IMR-90 (cell line): ENCODE measurements around the gene CHRNA5.

Experiments
- BHLHE40 ChIP-seq: fragments of 150-350 bp; IDR thresholded peaks from 2 replicates; pipeline ENCODE4 v1.6.1; 2016; ENCODE audit warnings: mild to moderate bottlenecking, low read depth, low read length
- CEBPB ChIP-seq: IDR thresholded peaks from 2 replicates; pipeline ENCODE4 v1.6.1; 2012; ENCODE audit warnings: low read depth, low read length, improper control_type of control experiment
- CHD1 ChIP-seq: IDR thresholded peaks from 2 replicates; pipeline ENCODE4 v1.6.1; 2012; ENCODE audit warnings: low read depth, low read length, improper control_type of control experiment
- FOS ChIP-seq: fragments of 150-350 bp; IDR thresholded peaks from 2 replicates; pipeline ENCODE4 v1.6.1; 2016; ENCODE audit warnings: low read depth, low read length
- MAZ ChIP-seq: IDR thresholded peaks from 2 replicates; pipeline ENCODE4 v1.6.1; 2012; ENCODE audit warnings: low read depth, mild to moderate bottlenecking, low read length, improper control_type of control experiment, moderate library complexity, borderline replicate concordance
- MXI1 ChIP-seq: IDR thresholded peaks from 2 replicates; pipeline ENCODE4 v1.6.1; 2012; ENCODE audit warnings: low read depth, mild to moderate bottlenecking, low read length, moderate library complexity, borderline replicate concordance
- POLR2A ChIP-seq: IDR thresholded peaks from 2 replicates; pipeline ENCODE4 v1.6.1; 2012; ENCODE audit warnings: mild to moderate bottlenecking, low read depth, low read length
- RAD21 ChIP-seq: IDR thresholded peaks from 2 replicates; pipeline ENCODE4 v1.6.1; 2012; ENCODE audit warnings: low read length, improper control_type of control experiment
- RCOR1 ChIP-seq: IDR thresholded peaks from 2 replicates; pipeline ENCODE4 v1.6.1; 2012; ENCODE audit warnings: mild to moderate bottlenecking, low read length, improper control_type of control experiment; ENCODE audit not compliant: insufficient replicate concordance
- RFX5 ChIP-seq: IDR thresholded peaks from 2 replicates; pipeline ENCODE4 v1.8.0; 2012; ENCODE audit warnings: low read depth, mild to moderate bottlenecking, low read length, moderate library complexity
- TF ChIP-seq, protein P1 (sequence below): conservative IDR thresholded peaks from 2 replicates; pipeline ENCODE4 v1.5.1; 2012; ENCODE audit warnings: mild to moderate bottlenecking, low read depth, low read length, improper control_type of control experiment
- TF ChIP-seq, protein P2 (sequence below): fragments of 150-350 bp; IDR thresholded peaks from 2 replicates; pipeline ENCODE4 v1.6.1; 2017; ENCODE audit warnings: mild to moderate bottlenecking, antibody characterized with exemption, low read length, low read depth

DNA sequence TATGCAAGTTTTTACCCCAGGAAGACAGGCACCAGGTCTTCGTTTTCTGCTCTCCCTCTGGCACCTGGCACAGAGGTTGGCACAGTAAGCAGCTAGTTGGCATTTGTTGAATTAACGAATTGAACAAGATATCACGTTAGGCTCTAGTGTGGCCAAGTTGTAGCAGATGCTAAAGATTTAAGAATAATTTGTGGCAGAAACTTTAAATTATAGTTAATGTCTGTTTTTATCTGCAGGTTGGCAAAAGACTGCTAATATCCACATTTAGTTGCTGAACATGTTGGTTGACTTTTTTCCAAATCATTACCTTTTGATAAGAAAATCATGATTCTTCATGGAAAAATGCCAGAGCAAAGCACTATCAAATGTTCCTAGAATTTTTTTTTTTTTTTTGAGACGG is 8.1 kb downstream of the CHRNA5 start:
- TF ChIP-seq, protein P1, sequence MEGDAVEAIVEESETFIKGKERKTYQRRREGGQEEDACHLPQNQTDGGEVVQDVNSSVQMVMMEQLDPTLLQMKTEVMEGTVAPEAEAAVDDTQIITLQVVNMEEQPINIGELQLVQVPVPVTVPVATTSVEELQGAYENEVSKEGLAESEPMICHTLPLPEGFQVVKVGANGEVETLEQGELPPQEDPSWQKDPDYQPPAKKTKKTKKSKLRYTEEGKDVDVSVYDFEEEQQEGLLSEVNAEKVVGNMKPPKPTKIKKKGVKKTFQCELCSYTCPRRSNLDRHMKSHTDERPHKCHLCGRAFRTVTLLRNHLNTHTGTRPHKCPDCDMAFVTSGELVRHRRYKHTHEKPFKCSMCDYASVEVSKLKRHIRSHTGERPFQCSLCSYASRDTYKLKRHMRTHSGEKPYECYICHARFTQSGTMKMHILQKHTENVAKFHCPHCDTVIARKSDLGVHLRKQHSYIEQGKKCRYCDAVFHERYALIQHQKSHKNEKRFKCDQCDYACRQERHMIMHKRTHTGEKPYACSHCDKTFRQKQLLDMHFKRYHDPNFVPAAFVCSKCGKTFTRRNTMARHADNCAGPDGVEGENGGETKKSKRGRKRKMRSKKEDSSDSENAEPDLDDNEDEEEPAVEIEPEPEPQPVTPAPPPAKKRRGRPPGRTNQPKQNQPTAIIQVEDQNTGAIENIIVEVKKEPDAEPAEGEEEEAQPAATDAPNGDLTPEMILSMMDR: no peak
- TF ChIP-seq, protein P2, sequence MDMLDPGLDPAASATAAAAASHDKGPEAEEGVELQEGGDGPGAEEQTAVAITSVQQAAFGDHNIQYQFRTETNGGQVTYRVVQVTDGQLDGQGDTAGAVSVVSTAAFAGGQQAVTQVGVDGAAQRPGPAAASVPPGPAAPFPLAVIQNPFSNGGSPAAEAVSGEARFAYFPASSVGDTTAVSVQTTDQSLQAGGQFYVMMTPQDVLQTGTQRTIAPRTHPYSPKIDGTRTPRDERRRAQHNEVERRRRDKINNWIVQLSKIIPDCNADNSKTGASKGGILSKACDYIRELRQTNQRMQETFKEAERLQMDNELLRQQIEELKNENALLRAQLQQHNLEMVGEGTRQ: no peak
- TF ChIP-seq MAZ: no peak
- TF ChIP-seq POLR2A: no peak
- TF ChIP-seq FOS: no peak
- no peak for TF ChIP-seq RAD21
- TF ChIP-seq CEBPB: no peak
- TF ChIP-seq MXI1: no peak
- TF ChIP-seq CHD1: no peak
- no peak for TF ChIP-seq RCOR1
- no peak for TF ChIP-seq BHLHE40
- TF ChIP-seq RFX5: no peak
